ENCODE results near the gene ARID1A.

GRCh38 chr1:26724926-26725325 lies 29.1 kb downstream of the ARID1A start:
- TF ChIP-seq, protein P1, sequence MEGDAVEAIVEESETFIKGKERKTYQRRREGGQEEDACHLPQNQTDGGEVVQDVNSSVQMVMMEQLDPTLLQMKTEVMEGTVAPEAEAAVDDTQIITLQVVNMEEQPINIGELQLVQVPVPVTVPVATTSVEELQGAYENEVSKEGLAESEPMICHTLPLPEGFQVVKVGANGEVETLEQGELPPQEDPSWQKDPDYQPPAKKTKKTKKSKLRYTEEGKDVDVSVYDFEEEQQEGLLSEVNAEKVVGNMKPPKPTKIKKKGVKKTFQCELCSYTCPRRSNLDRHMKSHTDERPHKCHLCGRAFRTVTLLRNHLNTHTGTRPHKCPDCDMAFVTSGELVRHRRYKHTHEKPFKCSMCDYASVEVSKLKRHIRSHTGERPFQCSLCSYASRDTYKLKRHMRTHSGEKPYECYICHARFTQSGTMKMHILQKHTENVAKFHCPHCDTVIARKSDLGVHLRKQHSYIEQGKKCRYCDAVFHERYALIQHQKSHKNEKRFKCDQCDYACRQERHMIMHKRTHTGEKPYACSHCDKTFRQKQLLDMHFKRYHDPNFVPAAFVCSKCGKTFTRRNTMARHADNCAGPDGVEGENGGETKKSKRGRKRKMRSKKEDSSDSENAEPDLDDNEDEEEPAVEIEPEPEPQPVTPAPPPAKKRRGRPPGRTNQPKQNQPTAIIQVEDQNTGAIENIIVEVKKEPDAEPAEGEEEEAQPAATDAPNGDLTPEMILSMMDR (IDR thresholded peaks at IDR 0.05; ENCODE audit: borderline replicate concordance, extremely low read depth, low read length, poor library complexity, severe bottlenecking): no peak
- no peak for TF ChIP-seq EZH2 (IDR thresholded peaks at IDR 0.05; ENCODE audit: borderline replicate concordance, low read depth, low read length, severe bottlenecking)
